Keratinocyte (primary cell): Measurements from ENCODE around the gene NELL1.

Source experiments
- EZH2 ChIP-seq: IDR thresholded peaks from one replicate; pipeline ENCODE4 v1.6.1; 2012; ENCODE audit warnings: inconsistent platforms, mild to moderate bottlenecking, low read length, moderate library complexity
- TF ChIP-seq, protein P1 (sequence below), 3 experiments: IDR thresholded peaks in 1 of 3; conservative IDR thresholded peaks in 1 of 3; optimal IDR thresholded peaks in 1 of 3; 2 replicates in 2 of 3; 3 replicates in 1 of 3; pipeline versions ENCODE3 to v1.5.1; 2011; ENCODE audit warnings: low read length in 3 of 3, mild to moderate bottlenecking in 3 of 3, moderate library complexity in 2 of 3, control low read depth in 1 of 3, inconsistent platforms in 1 of 3; ENCODE audit not compliant: insufficient read depth in 2 of 3; ENCODE audit errors: extremely low read depth in 1 of 3

DNA sequence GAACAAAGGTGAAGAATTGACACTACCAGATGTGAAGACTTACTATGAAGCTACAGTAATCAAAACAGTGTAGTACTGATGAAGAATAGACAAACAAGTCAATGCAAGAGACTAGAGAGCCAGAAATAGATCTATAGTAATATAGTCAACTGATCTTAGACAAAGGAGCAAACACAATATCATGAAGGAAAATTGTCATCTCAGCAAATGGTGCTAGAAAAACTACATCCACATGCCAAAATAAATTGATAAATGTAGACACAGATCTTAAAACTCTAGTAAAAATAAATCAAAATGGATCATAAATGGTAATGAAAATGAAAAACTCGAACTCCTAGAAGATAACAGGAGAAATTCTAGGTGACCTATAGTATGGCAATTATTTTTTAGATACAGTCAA lies 609.5 kb downstream of the NELL1 start:
- TF ChIP-seq, protein P1, sequence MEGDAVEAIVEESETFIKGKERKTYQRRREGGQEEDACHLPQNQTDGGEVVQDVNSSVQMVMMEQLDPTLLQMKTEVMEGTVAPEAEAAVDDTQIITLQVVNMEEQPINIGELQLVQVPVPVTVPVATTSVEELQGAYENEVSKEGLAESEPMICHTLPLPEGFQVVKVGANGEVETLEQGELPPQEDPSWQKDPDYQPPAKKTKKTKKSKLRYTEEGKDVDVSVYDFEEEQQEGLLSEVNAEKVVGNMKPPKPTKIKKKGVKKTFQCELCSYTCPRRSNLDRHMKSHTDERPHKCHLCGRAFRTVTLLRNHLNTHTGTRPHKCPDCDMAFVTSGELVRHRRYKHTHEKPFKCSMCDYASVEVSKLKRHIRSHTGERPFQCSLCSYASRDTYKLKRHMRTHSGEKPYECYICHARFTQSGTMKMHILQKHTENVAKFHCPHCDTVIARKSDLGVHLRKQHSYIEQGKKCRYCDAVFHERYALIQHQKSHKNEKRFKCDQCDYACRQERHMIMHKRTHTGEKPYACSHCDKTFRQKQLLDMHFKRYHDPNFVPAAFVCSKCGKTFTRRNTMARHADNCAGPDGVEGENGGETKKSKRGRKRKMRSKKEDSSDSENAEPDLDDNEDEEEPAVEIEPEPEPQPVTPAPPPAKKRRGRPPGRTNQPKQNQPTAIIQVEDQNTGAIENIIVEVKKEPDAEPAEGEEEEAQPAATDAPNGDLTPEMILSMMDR (optimal IDR thresholded peaks at IDR 0.05 in 1 of 3, IDR thresholded peaks at IDR 0.05 in 1 of 3, conservative IDR thresholded peaks at IDR 0.05 in 1 of 3; ENCODE audit: extremely low read depth in 1 of 3, insufficient read depth in 2 of 3, low read length in 3 of 3): no peak
- no peak for TF ChIP-seq EZH2
